Endothelial cell (in vitro differentiated cells): ENCODE measurements around the gene CGN. TPM values are rescaled to one million over a fixed set of nuclear protein-coding genes. Genes with fewer than 3 reads are reported as not detected.

Experiments
- DNase-seq: peaks from one replicate; pipeline ENCODE4 v3.0.0; 2021; ENCODE audit warnings: low spot score
- H3K27ac Mint-ChIP-seq: one replicate; pipeline ENCODE4 v1.8.0; 2021; ENCODE audit warnings: mixed read lengths, inconsistent platforms; ENCODE audit not compliant: unreplicated experiment
- H3K27me3 Mint-ChIP-seq: one replicate; pipeline ENCODE4 v1.8.0; 2021; ENCODE audit warnings: mild to moderate bottlenecking, moderate library complexity, mixed read lengths, inconsistent platforms; ENCODE audit not compliant: unreplicated experiment
- H3K36me3 Mint-ChIP-seq: one replicate; pipeline ENCODE4 v1.8.0; 2021; ENCODE audit warnings: mild to moderate bottlenecking, low read depth, mixed read lengths, inconsistent platforms; ENCODE audit not compliant: unreplicated experiment
- H3K4me1 Mint-ChIP-seq: one replicate; pipeline ENCODE4 v1.8.0; 2021; ENCODE audit warnings: mild to moderate bottlenecking, mixed read lengths, inconsistent platforms; ENCODE audit not compliant: unreplicated experiment
- H3K4me3 Mint-ChIP-seq: one replicate; pipeline ENCODE4 v1.8.0; 2021; ENCODE audit warnings: mild to moderate bottlenecking, mixed read lengths, inconsistent platforms; ENCODE audit not compliant: unreplicated experiment
- H3K9me3 Mint-ChIP-seq: one replicate; pipeline ENCODE4 v1.8.0; 2021; ENCODE audit warnings: mixed read lengths, inconsistent platforms; ENCODE audit not compliant: unreplicated experiment
- total RNA-seq: library from RNA; stranded (reverse); fragmentation: NEBNext Ultra II Directional; extraction: Animal tissue kit (Norgen Biotek cat#: 25700); gene quantifications from one replicate; pipeline ENCODE4 v1.2.1, GENCODE V29; 2021; ENCODE audit not compliant: unreplicated experiment
- TF ChIP-seq, protein P1 (sequence below): fragments of 200-600 bp; sonication (generic); IDR thresholded peaks from one replicate; pipeline ENCODE4 v1.5.0; 2021; ENCODE audit warnings: antibody characterized with exemption; ENCODE audit not compliant: unreplicated experiment

Gene CGN
- total RNA-seq, 1 donor from 2014 or later: 50.7 TPM

- H3K4me1 Mint-ChIP-seq: peaks cover 4% of the 10 kb centered on the region
- TF ChIP-seq, protein P1, sequence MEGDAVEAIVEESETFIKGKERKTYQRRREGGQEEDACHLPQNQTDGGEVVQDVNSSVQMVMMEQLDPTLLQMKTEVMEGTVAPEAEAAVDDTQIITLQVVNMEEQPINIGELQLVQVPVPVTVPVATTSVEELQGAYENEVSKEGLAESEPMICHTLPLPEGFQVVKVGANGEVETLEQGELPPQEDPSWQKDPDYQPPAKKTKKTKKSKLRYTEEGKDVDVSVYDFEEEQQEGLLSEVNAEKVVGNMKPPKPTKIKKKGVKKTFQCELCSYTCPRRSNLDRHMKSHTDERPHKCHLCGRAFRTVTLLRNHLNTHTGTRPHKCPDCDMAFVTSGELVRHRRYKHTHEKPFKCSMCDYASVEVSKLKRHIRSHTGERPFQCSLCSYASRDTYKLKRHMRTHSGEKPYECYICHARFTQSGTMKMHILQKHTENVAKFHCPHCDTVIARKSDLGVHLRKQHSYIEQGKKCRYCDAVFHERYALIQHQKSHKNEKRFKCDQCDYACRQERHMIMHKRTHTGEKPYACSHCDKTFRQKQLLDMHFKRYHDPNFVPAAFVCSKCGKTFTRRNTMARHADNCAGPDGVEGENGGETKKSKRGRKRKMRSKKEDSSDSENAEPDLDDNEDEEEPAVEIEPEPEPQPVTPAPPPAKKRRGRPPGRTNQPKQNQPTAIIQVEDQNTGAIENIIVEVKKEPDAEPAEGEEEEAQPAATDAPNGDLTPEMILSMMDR: no peak
- H3K27ac Mint-ChIP-seq: no peak overlapping the region
- no peaks in the 10 kb centered on the region for H3K9me3 Mint-ChIP-seq
- H3K4me3 Mint-ChIP-seq: no peak overlapping the region
- DNase-seq: no peak
- no peaks in the 10 kb centered on the region for H3K36me3 Mint-ChIP-seq
- no peaks in the 10 kb centered on the region for H3K27me3 Mint-ChIP-seq
Measured at GRCh38 chr1:151478923-151479322, 32.3 kb upstream of the CGN start.

- TF ChIP-seq, protein P1: no peak
- no peaks in the 10 kb centered on the region for H3K36me3 Mint-ChIP-seq
- DNase-seq: no peak
Measured at GRCh38 chr1:151479462-151479861, 31.7 kb upstream of the CGN start.

GRCh38 chr1:151482017-151482416 lies 29.2 kb upstream of the CGN start:
- DNase-seq: no peak
- H3K9me3 Mint-ChIP-seq: no peaks in the 10 kb centered on the region
- no peaks in the 10 kb centered on the region for H3K4me1 Mint-ChIP-seq
- no peak overlapping the region for H3K27ac Mint-ChIP-seq
- TF ChIP-seq, protein P1: no peak
- no peak overlapping the region for H3K4me3 Mint-ChIP-seq
- H3K36me3 Mint-ChIP-seq: no peaks in the 10 kb centered on the region
- no peaks in the 10 kb centered on the region for H3K27me3 Mint-ChIP-seq

More at GRCh38 chr1:151479462-151479861, 31.7 kb upstream of the CGN start:
- Mint-ChIP-seq H3K27ac (no peak overlapping the region), H3K27me3 (no peaks in the 10 kb centered on the region), H3K9me3 (no peaks in the 10 kb centered on the region), H3K4me1 (peaks cover 4% of the 10 kb centered on the region), H3K4me3 (no peak overlapping the region)

DNA sequence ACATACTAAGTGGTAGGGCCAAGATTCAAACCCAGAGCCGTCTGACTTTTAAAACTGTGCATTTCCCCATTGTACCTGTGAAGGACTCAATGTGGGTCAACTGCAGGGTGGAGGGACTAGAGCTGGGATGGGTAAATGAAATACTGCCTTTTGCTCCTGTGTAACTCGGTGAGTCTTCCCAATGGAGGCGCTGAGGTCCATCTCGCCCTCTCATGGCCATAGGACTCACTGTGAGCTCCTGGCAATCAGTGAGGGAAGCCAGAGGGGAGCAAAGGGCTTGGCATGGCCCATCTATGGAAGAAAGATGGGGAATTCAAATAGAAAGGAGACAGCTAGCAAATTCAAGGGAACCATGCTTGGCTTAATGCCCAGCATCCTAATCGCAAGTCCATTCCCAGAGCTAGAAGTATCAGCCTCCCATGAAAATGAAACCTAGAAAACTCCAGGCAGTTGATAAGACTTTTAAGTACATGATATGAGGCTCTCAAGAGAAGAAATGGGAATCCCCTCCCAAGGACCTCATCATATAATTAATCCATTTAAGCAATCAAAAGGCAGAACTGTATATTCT lies 25.4 kb upstream of the CGN start:
- no peak overlapping the region for H3K4me3 Mint-ChIP-seq
- H3K4me1 Mint-ChIP-seq: peaks cover 3% of the 10 kb centered on the region
- peaks cover 1% of the 10 kb centered on the region for H3K27me3 Mint-ChIP-seq
- H3K36me3 Mint-ChIP-seq: no peaks in the 10 kb centered on the region
- H3K9me3 Mint-ChIP-seq: no peaks in the 10 kb centered on the region
- no peak for DNase-seq
- TF ChIP-seq, protein P1: no peak
- no peak overlapping the region for H3K27ac Mint-ChIP-seq

GRCh38 chr1:151486557-151486956 lies 24.6 kb upstream of the CGN start:
- Mint-ChIP-seq H3K4me3 (no peak overlapping the region), H3K36me3 (no peaks in the 10 kb centered on the region), H3K9me3 (no peaks in the 10 kb centered on the region), H3K27ac (no peak overlapping the region), H3K27me3 (peaks cover 3% of the 10 kb centered on the region), H3K4me1 (peaks cover 6% of the 10 kb centered on the region)
- TF ChIP-seq, protein P1: no peak
- DNase-seq: no peak
